Naive thymus-derived CD4-positive, alpha-beta T cell (primary cell): ENCODE data around the gene LRP5. TPM values are rescaled to one million over a fixed set of nuclear protein-coding genes. Genes with fewer than 3 reads are reported as not detected.
A peak's percentile ranks its signal among the peaks of the same experiment; 100 is the strongest.

Source experiments
- ATAC-seq: fragments of 150-1000 bp; cut with Tn5 transposase; 2 replicates; pipeline ENCODE4 v1.10.0; 2021; ENCODE audit warnings: mild to moderate bottlenecking, moderate library complexity
- CTCF ChIA-PET: fragments of 350-600 bp; sonication (Branson Sonifier 250); formaldehyde crosslinking; loops from one replicate; lab custom pipeline; 2021; ENCODE audit warnings: antibody characterized with exemption; lab: Charles Lee
- POLR2A ChIA-PET: fragments of 350-600 bp; sonication (Branson Sonifier 250); formaldehyde crosslinking; loops from one replicate; lab custom pipeline; 2021; ENCODE audit warnings: antibody characterized with exemption, inconsistent platforms; lab: Charles Lee
- DNase-seq, 9 donors: peaks; one replicate each; pipeline versions ENCODE4 v3.0.0 to v3.0.0-alpha.2; 2020 to 2022; ENCODE audit warnings: mixed read lengths in 1 of 9
- H3K27ac ChIP-seq: one replicate; pipeline ENCODE4 v1.7.0; 2013; ENCODE audit warnings: mild to moderate bottlenecking, low read depth, low read length, moderate library complexity
- H3K27me3 ChIP-seq, 2 donors: one replicate each; pipeline ENCODE4 v1.7.0; 2013; ENCODE audit warnings: low read length in 2 of 2, mild to moderate bottlenecking in 2 of 2, moderate library complexity in 2 of 2; ENCODE audit not compliant: control insufficient read depth in 2 of 2, insufficient read depth in 2 of 2
- H3K36me3 ChIP-seq, 3 experiments: 1 replicate in 2 of 3; 2 replicates in 1 of 3; pipeline ENCODE4 v1.7.0; 2013; ENCODE audit warnings: low read length in 3 of 3, mild to moderate bottlenecking in 3 of 3, moderate library complexity in 1 of 3; ENCODE audit not compliant: insufficient read depth in 3 of 3, control insufficient read depth in 2 of 3
- H3K4me1 ChIP-seq, 2 donors: one replicate each; pipeline ENCODE4 v1.7.0; 2013; ENCODE audit warnings: low read length in 2 of 2, mild to moderate bottlenecking in 2 of 2, moderate library complexity in 1 of 2; ENCODE audit not compliant: control insufficient read depth in 2 of 2, insufficient read depth in 2 of 2
- H3K4me3 ChIP-seq: 2 replicates; pipeline ENCODE4 v1.7.0; 2013; ENCODE audit warnings: mild to moderate bottlenecking, low read length
- H3K9me3 ChIP-seq, 3 experiments: 1 replicate in 2 of 3; 2 replicates in 1 of 3; pipeline ENCODE4 v1.7.0; 2013; ENCODE audit warnings: low read length in 3 of 3; ENCODE audit not compliant: control insufficient read depth in 2 of 3
- H3K27ac Mint-ChIP-seq, 9 donors: one replicate each; pipeline ENCODE4 v1.8.0; 2020 to 2022; ENCODE audit warnings: mixed read lengths in 9 of 9, mild to moderate bottlenecking in 8 of 9, moderate library complexity in 5 of 9, inconsistent platforms in 2 of 9
- H3K27me3 Mint-ChIP-seq, 5 donors: one replicate each; pipeline ENCODE4 v1.8.0; 2021 to 2022; ENCODE audit warnings: mixed read lengths in 5 of 5, mild to moderate bottlenecking in 1 of 5
- H3K36me3 Mint-ChIP-seq, 5 donors: one replicate each; pipeline ENCODE4 v1.8.0; 2020 to 2022; ENCODE audit warnings: mixed read lengths in 5 of 5, mild to moderate bottlenecking in 3 of 5, inconsistent platforms in 1 of 5
- H3K4me1 Mint-ChIP-seq, 7 donors: one replicate each; pipeline ENCODE4 v1.8.0; 2020 to 2022; ENCODE audit warnings: mixed read lengths in 7 of 7, mild to moderate bottlenecking in 3 of 7, inconsistent platforms in 1 of 7
- H3K4me3 Mint-ChIP-seq, 10 donors: one replicate each; pipeline ENCODE4 v1.8.0; 2020 to 2022; ENCODE audit warnings: mild to moderate bottlenecking in 10 of 10, mixed read lengths in 10 of 10, moderate library complexity in 6 of 10, inconsistent platforms in 2 of 10
- H3K9me3 Mint-ChIP-seq, 11 donors: one replicate each; pipeline ENCODE4 v1.8.0; 2020 to 2022; ENCODE audit warnings: mixed read lengths in 11 of 11, mild to moderate bottlenecking in 4 of 11, inconsistent platforms in 1 of 11, moderate library complexity in 1 of 11
- intact Hi-C, 2 donors: fragments of 100-400 bp; cut with micrococcal nuclease; formaldehyde crosslinking; loops; one replicate each; pipeline ENCODE4 v1.15.1; 2023
- polyA plus RNA-seq, 2 donors: library from polyadenylated mRNA; unstranded; fragments of 300-500 nt; fragmentation: Illumina TruSeq; gene quantifications; one replicate each; pipeline ENCODE4 v1.2.3, GENCODE V29; 2021
- total RNA-seq, 6 experiments: library from RNA in 5 of 6; stranded (reverse) in 5 of 6; gene quantifications; 1 replicate in 5 of 6; 2 replicates in 1 of 6; pipeline ENCODE4 v1.2.3 and lab custom pipeline; 2021 to 2026

Gene LRP5
- total and polyA plus RNA-seq, 7 experiments from 2014 or later = 0.35 to 29.9 (median 2.2) TPM

DNA sequence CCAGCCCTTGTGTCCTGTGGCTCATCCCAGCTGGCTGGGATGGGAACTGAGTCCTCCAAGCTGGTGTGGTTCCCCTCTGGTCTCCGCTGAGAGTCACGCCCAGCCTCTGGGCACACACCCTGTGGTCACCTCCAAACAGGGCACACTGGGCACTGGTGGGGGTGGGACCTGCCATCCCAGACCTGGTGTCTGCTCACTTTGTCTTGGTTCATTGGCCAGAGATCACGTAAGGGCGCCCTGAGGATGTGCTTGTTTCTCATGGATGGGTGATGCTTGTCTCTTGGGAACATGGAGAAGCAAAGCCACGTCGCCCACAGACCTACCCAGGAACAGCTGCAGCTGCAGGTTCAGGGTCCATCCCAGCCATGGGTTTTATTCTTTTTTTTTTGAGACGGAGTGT, 43.1 kb downstream of the LRP5 start:
- ATAC-seq (no peak), DNase-seq (no peak)
- no peaks in the 10 kb centered on the region for H3K27me3 ChIP-seq
- H3K9me3 ChIP-seq = no peaks in the 10 kb centered on the region
- CTCF ChIA-PET = no interaction called here
- peaks cover 0 to 2% (median 0%) of the 10 kb centered on the region in 3 experiments for H3K36me3 ChIP-seq
- no peaks in the 10 kb centered on the region for H3K27me3 Mint-ChIP-seq
- intact Hi-C loops = no loop called here
- H3K27ac Mint-ChIP-seq = no peak overlapping the region
- H3K4me1 Mint-ChIP-seq = no peaks in the 10 kb centered on the region
- H3K36me3 Mint-ChIP-seq = peaks cover 0 to 16% (median 4%) of the 10 kb centered on the region in 5 donors
- POLR2A ChIA-PET = no interaction called here
- H3K27ac ChIP-seq = no peak overlapping the region
- peaks cover 0 to 2% (median 0%) of the 10 kb centered on the region in 11 donors for H3K9me3 Mint-ChIP-seq
- no peaks in the 10 kb centered on the region for H3K4me1 ChIP-seq
- no peak overlapping the region for H3K4me3 ChIP-seq
- H3K4me3 Mint-ChIP-seq = no peak overlapping the region

DNA sequence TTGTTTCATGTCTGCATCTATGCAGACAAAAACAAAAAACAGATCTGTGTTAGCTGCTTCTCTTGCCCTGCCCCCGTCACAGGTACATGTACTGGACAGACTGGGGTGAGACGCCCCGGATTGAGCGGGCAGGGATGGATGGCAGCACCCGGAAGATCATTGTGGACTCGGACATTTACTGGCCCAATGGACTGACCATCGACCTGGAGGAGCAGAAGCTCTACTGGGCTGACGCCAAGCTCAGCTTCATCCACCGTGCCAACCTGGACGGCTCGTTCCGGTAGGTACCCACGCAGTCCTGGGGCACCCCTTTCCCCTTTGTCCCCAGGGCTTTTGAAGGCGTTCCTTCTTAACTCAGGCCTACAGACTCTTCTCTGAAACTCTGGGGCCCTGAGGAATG, 45.2 kb downstream of the LRP5 start:
- DNase-seq = no peak
- Histone ChIP-seq H3K4me3 (no peak overlapping the region), H3K27me3 (no peaks in the 10 kb centered on the region), H3K36me3 (peaks cover 0 to 2% (median 0%) of the 10 kb centered on the region in 3 experiments), H3K9me3 (no peaks in the 10 kb centered on the region), H3K4me1 (no peaks in the 10 kb centered on the region), H3K27ac (no peak overlapping the region)
- H3K27me3 Mint-ChIP-seq = no peaks in the 10 kb centered on the region
- no peak for ATAC-seq
- H3K36me3 Mint-ChIP-seq = peaks cover 0 to 20% (median 4%) of the 10 kb centered on the region in 5 donors
- no peak overlapping the region for H3K4me3 Mint-ChIP-seq
- H3K27ac Mint-ChIP-seq = no peak overlapping the region
- POLR2A ChIA-PET = no interaction called here
- intact Hi-C loops = no loop called here
- peaks cover 0 to 3% (median 0%) of the 10 kb centered on the region in 11 donors for H3K9me3 Mint-ChIP-seq
- H3K4me1 Mint-ChIP-seq = no peaks in the 10 kb centered on the region
- CTCF ChIA-PET = no interaction called here

GRCh38 chr11:68358416-68358815, 46.0 kb downstream of the LRP5 start:
- Histone ChIP-seq H3K4me1 (no peaks in the 10 kb centered on the region), H3K9me3 (no peaks in the 10 kb centered on the region), H3K4me3 (no peak overlapping the region), H3K36me3 (peaks cover 0 to 2% (median 0%) of the 10 kb centered on the region in 3 experiments), H3K27ac (no peak overlapping the region), H3K27me3 (no peaks in the 10 kb centered on the region)
- intact Hi-C loops = no loop called here
- Mint-ChIP-seq H3K4me1 (no peaks in the 10 kb centered on the region), H3K27me3 (no peaks in the 10 kb centered on the region), H3K36me3 (peaks cover 0 to 25% (median 4%) of the 10 kb centered on the region in 5 donors), H3K4me3 (no peak overlapping the region), H3K27ac (no peak overlapping the region), H3K9me3 (peaks cover 0 to 3% (median 0%) of the 10 kb centered on the region in 11 donors)
- ATAC-seq (no peak), DNase-seq (no peak)
- ChIA-PET POLR2A (no interaction called here), CTCF (no interaction called here)

DNA sequence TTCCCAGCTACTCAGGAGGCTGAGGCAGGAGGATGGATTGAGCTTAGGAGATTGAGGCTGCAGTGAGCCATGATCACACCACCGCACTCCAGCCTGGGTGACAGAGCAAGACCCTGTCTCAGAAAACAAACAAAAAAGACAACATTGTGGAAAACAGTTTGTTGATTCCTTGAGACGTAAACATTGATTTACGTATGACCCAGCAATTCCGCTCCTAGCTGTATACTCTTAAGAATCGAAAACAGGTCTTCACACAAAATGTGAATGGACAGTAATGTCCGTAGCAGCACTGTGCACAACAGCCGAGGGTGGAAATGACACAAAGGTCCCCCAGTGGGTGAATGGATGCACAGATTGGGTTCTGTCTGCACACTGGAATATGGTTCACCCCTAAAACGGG, 49.3 kb downstream of the LRP5 start:
- H3K36me3 Mint-ChIP-seq = peaks cover 0 to 24% (median 4%) of the 10 kb centered on the region in 5 donors
- H3K27ac ChIP-seq = no peak overlapping the region
- peaks cover 0 to 3% (median 0%) of the 10 kb centered on the region in 11 donors for H3K9me3 Mint-ChIP-seq
- no peaks in the 10 kb centered on the region for H3K27me3 ChIP-seq
- no peaks in the 10 kb centered on the region for H3K4me1 ChIP-seq
- no peak overlapping the region for H3K4me3 Mint-ChIP-seq
- H3K4me1 Mint-ChIP-seq = peaks cover 0 to 11% (median 0%) of the 10 kb centered on the region in 7 donors
- H3K27me3 Mint-ChIP-seq = no peaks in the 10 kb centered on the region
- no peak for ATAC-seq
- H3K36me3 ChIP-seq = peaks cover 0 to 2% (median 0%) of the 10 kb centered on the region in 3 experiments
- POLR2A ChIA-PET = no interaction called here
- no peak for DNase-seq
- intact Hi-C loops = no loop called here
- no peaks in the 10 kb centered on the region for H3K9me3 ChIP-seq
- no peak overlapping the region for H3K4me3 ChIP-seq
- no peak overlapping the region for H3K27ac Mint-ChIP-seq
- CTCF ChIA-PET = no interaction called here

GRCh38 chr11:68362801-68363379, 50.5 kb downstream of the LRP5 start:
- no peaks in the 10 kb centered on the region for H3K4me1 ChIP-seq
- no peak for ATAC-seq
- H3K4me3 Mint-ChIP-seq = no peak overlapping the region
- H3K36me3 Mint-ChIP-seq = peaks cover 0 to 22% (median 4%) of the 10 kb centered on the region in 5 donors
- POLR2A ChIA-PET = no interaction called here
- no peaks in the 10 kb centered on the region for H3K27me3 Mint-ChIP-seq
- DNase-seq = no peak
- peaks cover 0 to 3% (median 0%) of the 10 kb centered on the region in 11 donors for H3K9me3 Mint-ChIP-seq
- CTCF ChIA-PET = no interaction called here
- H3K4me3 ChIP-seq = no peak overlapping the region
- peaks cover 0 to 11% (median 0%) of the 10 kb centered on the region in 7 donors for H3K4me1 Mint-ChIP-seq
- peaks cover 0 to 2% (median 0%) of the 10 kb centered on the region in 3 experiments for H3K36me3 ChIP-seq
- peak overlapping the region in 1 of 9 donors; percentile 13 for H3K27ac Mint-ChIP-seq
- H3K27ac ChIP-seq = no peak overlapping the region
- intact Hi-C loops = no loop called here
- H3K9me3 ChIP-seq = no peaks in the 10 kb centered on the region
- H3K27me3 ChIP-seq = no peaks in the 10 kb centered on the region

GRCh38 chr11:68363776-68364175, 51.4 kb downstream of the LRP5 start:
- DNase-seq = no peak
- Histone ChIP-seq H3K27ac (no peak overlapping the region), H3K9me3 (no peaks in the 10 kb centered on the region), H3K4me1 (no peaks in the 10 kb centered on the region), H3K36me3 (peaks cover 0 to 1% (median 0%) of the 10 kb centered on the region in 3 experiments), H3K4me3 (no peak overlapping the region), H3K27me3 (no peaks in the 10 kb centered on the region)
- Mint-ChIP-seq H3K4me1 (peaks cover 0 to 14% (median 0%) of the 10 kb centered on the region in 7 donors), H3K9me3 (peaks cover 0 to 3% (median 0%) of the 10 kb centered on the region in 11 donors), H3K4me3 (no peak overlapping the region), H3K27me3 (no peaks in the 10 kb centered on the region), H3K27ac (peak overlapping the region in 1 of 9 donors; percentile 51), H3K36me3 (peaks cover 0 to 17% (median 4%) of the 10 kb centered on the region in 5 donors)
- ChIA-PET CTCF (no interaction called here), POLR2A (no interaction called here)
- ATAC-seq = no peak
- intact Hi-C loops = no loop called here

- H3K4me1 ChIP-seq = no peaks in the 10 kb centered on the region
- Mint-ChIP-seq H3K36me3 (peaks cover 0 to 11% (median 0%) of the 10 kb centered on the region in 5 donors), H3K27ac (peak overlapping the region in 1 of 9 donors; percentile 68), H3K4me3 (no peak overlapping the region), H3K4me1 (peaks cover 0 to 16% (median 0%) of the 10 kb centered on the region in 7 donors), H3K27me3 (no peaks in the 10 kb centered on the region), H3K9me3 (peaks cover 0 to 3% (median 0%) of the 10 kb centered on the region in 11 donors)
- ATAC-seq = no peak
- H3K4me3 ChIP-seq = no peak overlapping the region
- no peak overlapping the region for H3K27ac ChIP-seq
- no peak for DNase-seq
- no peaks in the 10 kb centered on the region for H3K9me3 ChIP-seq
- ChIA-PET CTCF (no interaction called here), POLR2A (no interaction called here)
- H3K36me3 ChIP-seq = no peaks in the 10 kb centered on the region
- no peaks in the 10 kb centered on the region for H3K27me3 ChIP-seq
- intact Hi-C loops = no loop called here
These were observed 52.2 kb downstream of the LRP5 start for GRCh38 chr11:68364581-68364980.
